BLaER1 treated with 17β-estradiol and CSF1 and Interleukin-3, amounts not matched to agents 10 nM and 100 nM (cell line): ENCODE measurements around the gene TTBK2.

Source experiments
- H3K27ac ChIP-seq, 11 experiments: shearing (Covaris generic); formaldehyde crosslinking; 2 replicates each; pipeline ENCODE4 v1.8.1; 2022
- H3K27me3 ChIP-seq, 11 experiments: shearing (Covaris generic); formaldehyde crosslinking; 2 replicates each; pipeline ENCODE4 v1.8.1; 2022
- H3K36me3 ChIP-seq, 11 experiments: shearing (Covaris generic); formaldehyde crosslinking; 2 replicates each; pipeline ENCODE4 v1.8.1; 2022
- H3K4me1 ChIP-seq, 10 experiments: shearing (Covaris generic); formaldehyde crosslinking; 2 replicates each; pipeline ENCODE4 v1.8.1; 2022
- H3K4me2 ChIP-seq, 11 experiments: shearing (Covaris generic); formaldehyde crosslinking; 2 replicates each; pipeline ENCODE4 v1.8.1; 2022
- H3K4me3 ChIP-seq, 10 experiments: shearing (Covaris generic); formaldehyde crosslinking; 2 replicates each; pipeline ENCODE4 v1.8.1; 2022
- H3K9ac ChIP-seq, 11 experiments: shearing (Covaris generic); formaldehyde crosslinking; 2 replicates each; pipeline ENCODE4 v1.8.1; 2022
- H3K9me3 ChIP-seq, 11 experiments: shearing (Covaris generic); formaldehyde crosslinking; replicated peaks in 1 of 11; 2 replicates each; pipeline ENCODE4 v1.8.1; 2022
- H4K20me1 ChIP-seq, 11 experiments: shearing (Covaris generic); formaldehyde crosslinking; 2 replicates each; pipeline ENCODE4 v1.8.1; 2022
- Cebpa-rat ChIP-seq, 11 experiments: shearing (Covaris generic); IDR thresholded peaks; 2 replicates each; pipeline ENCODE4 v1.8.1; 2022

TTBK2 gene

DNA sequence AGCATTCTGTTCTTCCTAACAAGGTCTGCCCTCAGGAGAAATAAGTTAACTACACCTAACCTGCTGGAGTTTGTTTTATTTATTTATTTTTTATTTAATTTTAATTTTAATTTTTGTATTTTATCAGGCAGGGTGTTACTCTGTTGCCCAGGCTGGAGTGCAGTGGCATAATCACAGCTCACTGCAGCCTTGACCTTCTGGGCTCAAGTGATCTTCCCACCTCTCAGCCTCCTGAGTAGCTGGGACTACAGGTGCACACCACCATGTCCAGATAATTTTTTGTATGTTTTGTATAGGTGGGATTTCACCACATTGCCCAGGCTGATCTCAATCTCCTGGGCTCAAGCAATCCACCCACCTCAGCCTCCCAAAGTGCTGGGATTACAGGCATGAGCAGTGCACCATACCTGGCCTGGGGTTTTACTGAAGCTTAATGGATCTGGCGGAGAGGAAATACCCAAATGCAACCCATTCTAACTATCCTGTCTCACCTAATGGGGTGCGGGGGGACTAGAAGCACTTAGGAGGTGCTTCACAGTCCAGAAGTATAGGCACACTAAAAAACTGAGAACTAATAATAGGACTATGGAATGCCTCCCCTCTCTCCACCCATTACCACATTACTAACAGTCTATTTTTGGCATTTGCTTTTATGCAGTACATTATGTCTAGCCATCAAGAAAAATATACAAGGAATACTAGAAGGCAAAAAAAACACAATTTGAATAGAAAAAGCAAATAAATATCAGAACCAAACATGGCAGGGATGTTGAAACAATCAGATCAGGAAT is 61.4 kb downstream of the TTBK2 start:
- Histone ChIP-seq H3K4me1 (peaks cover 0 to 5% (median 0%) of the 10 kb centered on the region in 10 experiments; a peak in 1 of 20 replicates), H3K9ac (no peak overlapping the region), H3K36me3 (peaks cover 32 to 69% (median 42%) of the 10 kb centered on the region in 11 experiments; a peak in 20 of 22 replicates), H3K4me2 (0 out of 22 replicates have a peak overlapping the region, but pooled peaks of 1 of the 11 experiments have one; percentile 5), H3K27ac (no peak overlapping the region), H4K20me1 (no peaks in the 10 kb centered on the region), H3K9me3 (peaks cover 0 to 25% (median 5%) of the 10 kb centered on the region in 11 experiments; a peak in 7 of 22 replicates), H3K4me3 (no peak overlapping the region), H3K27me3 (no peaks in the 10 kb centered on the region)
- TF ChIP-seq Cebpa-rat (IDR thresholded peaks at IDR 0.05), result no peak

DNA sequence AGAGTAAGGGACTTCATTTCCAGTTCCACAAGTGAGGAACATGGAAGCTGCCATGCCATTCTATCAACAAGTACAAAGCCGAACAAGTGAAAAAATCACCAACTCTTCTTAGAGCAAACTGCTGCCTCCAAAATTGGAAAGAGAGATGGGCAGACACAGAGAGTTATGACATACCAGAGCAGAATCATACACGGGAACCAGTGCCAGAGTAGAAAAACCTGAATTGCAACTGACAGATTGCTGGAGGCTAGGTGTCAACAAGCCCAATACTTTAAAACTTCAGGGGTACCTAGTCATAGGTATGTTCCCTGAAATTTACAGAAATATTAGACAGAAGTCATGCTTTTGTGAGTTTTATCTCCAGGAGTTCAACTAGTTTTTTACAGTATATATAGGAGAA is 62.0 kb downstream of the TTBK2 start:
- H3K9ac ChIP-seq, result no peak overlapping the region
- TF ChIP-seq Cebpa-rat (IDR thresholded peaks at IDR 0.05), result no peak
- H3K27ac ChIP-seq, result no peak overlapping the region
- no peaks in the 10 kb centered on the region for H4K20me1 ChIP-seq
- H3K36me3 ChIP-seq, result peaks cover 38 to 69% (median 46%) of the 10 kb centered on the region in 11 experiments; a peak in 20 of 22 replicates
- H3K4me2 ChIP-seq, result no peak overlapping the region
- peaks cover 0 to 25% (median 5%) of the 10 kb centered on the region in 11 experiments; a peak in 7 of 22 replicates for H3K9me3 ChIP-seq
- peaks cover 0 to 5% (median 0%) of the 10 kb centered on the region in 10 experiments; a peak in 1 of 20 replicates for H3K4me1 ChIP-seq
- H3K4me3 ChIP-seq, result no peak overlapping the region
- no peaks in the 10 kb centered on the region for H3K27me3 ChIP-seq

DNA sequence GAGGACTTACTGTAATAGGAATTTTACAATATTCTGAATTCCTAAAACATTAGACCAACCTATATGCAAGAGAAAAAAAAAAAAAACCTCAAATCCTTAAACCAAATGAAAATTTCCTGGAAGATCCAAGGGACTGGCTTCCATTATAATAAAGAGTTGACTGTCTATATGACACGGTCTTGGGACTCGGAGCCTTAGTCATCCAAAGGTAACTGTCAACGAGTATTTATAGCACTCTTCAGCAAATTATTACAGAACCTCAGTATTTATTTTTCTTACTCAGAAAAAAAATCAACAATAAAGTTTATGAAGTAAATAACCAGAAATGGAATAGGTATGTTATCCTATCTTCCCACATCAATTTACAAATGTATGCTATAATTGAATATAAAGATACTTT is 66.0 kb downstream of the TTBK2 start:
- H3K9me3 ChIP-seq, result peaks cover 0 to 8% (median 0%) of the 10 kb centered on the region in 11 experiments; a peak in 6 of 22 replicates
- H3K4me1 ChIP-seq, result peaks cover 0 to 8% (median 0%) of the 10 kb centered on the region in 10 experiments; a peak in 5 of 20 replicates
- no peak for TF ChIP-seq Cebpa-rat (IDR thresholded peaks at IDR 0.05)
- no peaks in the 10 kb centered on the region for H4K20me1 ChIP-seq
- H3K4me2 ChIP-seq, result no peak overlapping the region
- no peak overlapping the region for H3K27ac ChIP-seq
- no peak overlapping the region for H3K9ac ChIP-seq
- H3K4me3 ChIP-seq, result no peak overlapping the region
- peaks cover 19 to 65% (median 32%) of the 10 kb centered on the region in 11 experiments; a peak in 19 of 22 replicates for H3K36me3 ChIP-seq
- no peaks in the 10 kb centered on the region for H3K27me3 ChIP-seq

DNA sequence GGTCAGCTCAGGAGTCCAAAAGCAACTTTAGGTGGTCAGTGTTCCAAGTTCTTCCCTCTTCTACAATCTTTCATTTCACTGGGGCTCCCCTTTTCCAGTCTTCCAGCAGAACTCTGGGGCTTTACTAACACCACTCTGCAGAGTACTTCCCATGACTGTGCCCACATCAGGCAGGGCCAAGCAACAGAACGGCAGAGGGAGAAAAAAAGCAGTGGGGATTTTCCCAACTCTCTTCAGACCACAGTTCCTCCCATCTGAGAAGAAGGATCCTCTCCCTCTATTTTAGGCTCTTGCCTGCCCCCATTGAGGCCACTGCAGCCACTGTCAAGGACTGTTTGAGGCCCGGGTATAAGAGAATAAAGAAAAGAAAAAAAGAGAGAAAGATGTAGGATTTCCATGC is 70.7 kb downstream of the TTBK2 start:
- no peak overlapping the region for H3K4me3 ChIP-seq
- peak overlapping the region in 2 of 11 experiments; percentile 12 to 15; a peak in 3 of 22 replicates for H3K4me2 ChIP-seq
- peaks cover 6 to 9% (median 8%) of the 10 kb centered on the region in 11 experiments; a peak in 20 of 22 replicates for H3K9me3 ChIP-seq
- H3K27ac ChIP-seq, result no peak overlapping the region
- H4K20me1 ChIP-seq, result no peaks in the 10 kb centered on the region
- no peak for TF ChIP-seq Cebpa-rat (IDR thresholded peaks at IDR 0.05)
- peaks cover 4 to 37% (median 21%) of the 10 kb centered on the region in 11 experiments; a peak in 15 of 22 replicates for H3K36me3 ChIP-seq
- peaks cover 0 to 20% (median 0%) of the 10 kb centered on the region in 10 experiments; a peak in 4 of 20 replicates for H3K4me1 ChIP-seq
- no peak overlapping the region for H3K9ac ChIP-seq
- H3K27me3 ChIP-seq, result no peaks in the 10 kb centered on the region

DNA sequence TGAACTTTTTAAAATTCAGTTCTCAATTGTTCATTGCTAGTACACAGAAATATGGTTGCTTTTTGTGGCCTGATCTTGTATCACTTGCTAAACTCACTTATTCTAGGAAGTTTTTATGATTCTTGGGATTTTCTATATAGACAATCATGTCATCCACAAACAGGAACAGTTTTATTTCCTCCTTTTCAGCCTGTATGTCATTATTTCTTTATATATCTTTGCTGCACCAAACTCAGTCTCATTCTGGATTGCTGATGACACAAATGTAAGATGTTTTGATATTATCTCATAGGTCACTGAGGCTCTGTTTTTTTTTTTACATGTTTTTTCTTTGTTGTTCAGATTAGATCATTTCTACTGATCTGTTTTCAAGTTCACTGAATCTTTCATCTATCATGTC is 71.7 kb downstream of the TTBK2 start:
- Histone ChIP-seq H3K9me3 (peaks cover 16 to 19% (median 18%) of the 10 kb centered on the region in 11 experiments), H3K36me3 (peaks cover 7 to 38% (median 28%) of the 10 kb centered on the region in 11 experiments), H3K9ac (no peak overlapping the region), H3K4me1 (peaks cover 0 to 20% (median 0%) of the 10 kb centered on the region in 10 experiments; a peak in 4 of 20 replicates), H3K27ac (no peak overlapping the region), H4K20me1 (no peaks in the 10 kb centered on the region), H3K4me2 (0 out of 22 replicates have a peak overlapping the region, but pooled peaks of 1 of the 11 experiments have one; percentile 12), H3K4me3 (no peak overlapping the region), H3K27me3 (no peaks in the 10 kb centered on the region)
- TF ChIP-seq Cebpa-rat (IDR thresholded peaks at IDR 0.05), result no peak

DNA sequence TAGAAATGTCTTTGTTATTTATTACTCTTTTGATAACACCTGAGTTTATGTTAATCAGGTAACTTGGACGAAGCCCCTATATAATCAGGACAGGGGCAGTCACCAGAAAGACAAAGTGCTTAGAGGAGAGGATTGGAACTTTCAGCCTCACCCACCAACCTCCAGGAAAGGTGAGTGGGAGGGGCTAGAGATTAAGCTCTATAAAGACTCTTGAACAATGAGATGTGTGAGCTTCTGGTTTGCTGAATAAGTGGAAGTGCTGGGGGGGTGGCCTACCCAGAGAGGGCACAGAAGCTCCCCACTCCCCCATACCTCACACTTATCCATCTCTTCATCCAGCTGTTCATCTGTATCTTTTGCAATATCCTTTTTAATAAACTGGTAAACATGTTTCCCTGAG is 73.9 kb downstream of the TTBK2 start:
- Histone ChIP-seq H3K36me3 (peaks cover 12 to 36% (median 31%) of the 10 kb centered on the region in 11 experiments), H3K9ac (no peak overlapping the region), H3K4me2 (no peak overlapping the region), H3K27me3 (no peaks in the 10 kb centered on the region), H3K9me3 (peaks cover 23 to 29% (median 28%) of the 10 kb centered on the region in 11 experiments), H3K4me3 (no peak overlapping the region), H4K20me1 (no peaks in the 10 kb centered on the region), H3K4me1 (peaks cover 0 to 20% (median 0%) of the 10 kb centered on the region in 10 experiments; a peak in 4 of 20 replicates), H3K27ac (no peak overlapping the region)
- TF ChIP-seq Cebpa-rat (IDR thresholded peaks at IDR 0.05), result no peak

DNA sequence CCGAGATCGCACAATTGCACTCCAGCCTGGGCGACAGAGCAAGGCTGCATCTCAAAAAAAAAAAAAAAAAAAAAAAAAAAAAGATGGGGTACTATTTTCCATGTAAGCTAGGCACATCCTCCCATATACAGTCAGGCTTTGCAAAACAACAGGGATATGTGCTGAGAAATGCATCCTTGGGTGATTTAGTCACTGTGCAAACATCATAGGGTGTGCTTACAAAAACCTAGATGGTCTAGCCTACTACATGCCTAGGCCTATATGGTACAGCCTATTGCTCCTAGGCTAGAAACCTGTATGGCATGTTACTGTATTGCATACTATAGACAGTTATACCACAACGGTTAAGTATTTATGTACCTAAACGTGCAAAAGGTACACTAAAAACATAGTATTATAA is 75.0 kb downstream of the TTBK2 start:
- peaks cover 23 to 29% (median 28%) of the 10 kb centered on the region in 11 experiments for H3K9me3 ChIP-seq

DNA sequence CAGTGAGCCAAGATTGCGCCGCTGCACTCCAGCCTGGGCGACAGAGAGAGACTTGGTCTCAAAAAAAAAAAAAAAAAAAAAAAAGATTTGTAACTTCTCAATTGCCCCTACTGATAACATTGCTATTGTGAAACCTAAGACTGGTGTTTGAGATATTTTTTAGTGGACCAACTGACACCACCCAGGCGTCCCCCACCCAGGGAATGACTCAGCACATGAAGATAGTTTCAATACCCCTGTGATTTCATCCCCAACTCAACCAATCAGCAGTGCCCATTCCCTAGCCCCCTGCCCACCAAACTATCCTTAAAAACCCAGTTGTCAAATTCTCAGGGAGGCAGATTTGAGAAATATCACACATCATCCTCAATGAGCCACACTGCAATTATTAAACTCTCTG is 76.9 kb downstream of the TTBK2 start:
- Histone ChIP-seq H3K36me3 (peaks cover 23 to 59% (median 42%) of the 10 kb centered on the region in 11 experiments), H3K27me3 (no peaks in the 10 kb centered on the region), H4K20me1 (no peaks in the 10 kb centered on the region), H3K9ac (no peak overlapping the region), H3K4me2 (no peak overlapping the region), H3K9me3 (peaks cover 23 to 29% (median 28%) of the 10 kb centered on the region in 11 experiments), H3K4me1 (peaks cover 0 to 3% (median 0%) of the 10 kb centered on the region in 10 experiments; a peak in 3 of 20 replicates), H3K27ac (no peak overlapping the region), H3K4me3 (no peak overlapping the region)
- TF ChIP-seq Cebpa-rat (IDR thresholded peaks at IDR 0.05), result no peak

More for the DNA sequence above, 75.0 kb downstream of the TTBK2 start:
- Histone ChIP-seq H4K20me1 (no peaks in the 10 kb centered on the region), H3K4me3 (no peak overlapping the region), H3K36me3 (peaks cover 12 to 45% (median 34%) of the 10 kb centered on the region in 11 experiments), H3K9ac (no peak overlapping the region), H3K27ac (no peak overlapping the region), H3K4me1 (peaks cover 0 to 20% (median 0%) of the 10 kb centered on the region in 10 experiments; a peak in 4 of 20 replicates), H3K27me3 (no peaks in the 10 kb centered on the region), H3K4me2 (no peak overlapping the region)
- no peak for TF ChIP-seq Cebpa-rat (IDR thresholded peaks at IDR 0.05)

DNA sequence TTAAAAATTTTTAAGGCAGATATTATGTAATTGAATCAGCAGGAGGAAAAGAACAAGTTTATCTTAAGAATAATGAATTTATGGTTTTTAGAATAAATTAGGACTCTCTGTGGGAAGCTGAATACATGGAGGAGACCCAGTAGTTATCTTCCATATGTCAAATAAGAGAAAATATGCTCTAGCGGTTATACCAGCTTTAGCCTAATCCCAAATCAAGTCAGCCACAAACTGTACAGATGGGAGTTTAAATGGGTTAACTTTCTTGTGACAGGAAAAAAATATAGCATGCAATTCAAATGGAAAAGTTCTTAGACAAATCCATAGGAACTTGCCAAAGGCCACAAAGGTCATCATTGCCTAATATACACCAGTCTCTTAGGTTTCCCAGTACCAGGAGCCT is 84.3 kb downstream of the TTBK2 start:
- peaks cover 11 to 51% (median 42%) of the 10 kb centered on the region in 11 experiments for H3K36me3 ChIP-seq
- TF ChIP-seq Cebpa-rat (IDR thresholded peaks at IDR 0.05), result no peak
- H3K27me3 ChIP-seq, result no peaks in the 10 kb centered on the region
- no peaks in the 10 kb centered on the region for H3K9me3 ChIP-seq
- no peak overlapping the region for H3K27ac ChIP-seq
- no peaks in the 10 kb centered on the region for H4K20me1 ChIP-seq
- no peak overlapping the region for H3K4me2 ChIP-seq
- no peak overlapping the region for H3K4me3 ChIP-seq
- H3K9ac ChIP-seq, result no peak overlapping the region
- H3K4me1 ChIP-seq, result no peaks in the 10 kb centered on the region
